ENCODE measurements around the gene ZC2HC1B.
"Not testable (repeated sequence)": the region's sequence is repeated elsewhere in the genome, so short reads cannot be mapped to it uniquely, and the experiment has no call there.

Gene ZC2HC1B

GRCh38 chr6:143864234-143864633, at the start of gene ZC2HC1B:
Gene ZC2HC1B, plus strand, starts transcription at chr6:143864474. Its CDS starts 66 bp downstream, at chr6:143864540.
- no peak for DNase-seq (ENCODE audit: low spot score)

DNA sequence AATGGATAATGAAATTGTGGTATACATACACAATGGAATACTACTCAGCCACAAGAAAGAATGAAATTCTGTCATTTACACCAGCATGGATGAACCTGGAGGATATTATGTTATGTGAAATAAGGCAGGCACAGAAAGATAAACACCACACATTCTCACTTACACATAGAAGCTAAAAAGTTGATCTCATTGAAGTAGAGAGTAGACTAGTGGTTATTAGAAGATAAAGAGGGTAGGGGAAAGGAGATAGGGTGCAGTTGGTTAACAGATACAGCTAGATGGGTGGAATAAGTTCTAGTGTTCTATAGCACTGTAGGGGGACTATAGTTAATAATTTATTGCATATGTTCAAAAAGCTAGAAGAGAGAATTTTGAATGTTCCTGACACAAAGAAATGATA, 46.7 kb upstream of the ZC2HC1B start:
- no peak for DNase-seq (ENCODE audit: low spot score)

DNA sequence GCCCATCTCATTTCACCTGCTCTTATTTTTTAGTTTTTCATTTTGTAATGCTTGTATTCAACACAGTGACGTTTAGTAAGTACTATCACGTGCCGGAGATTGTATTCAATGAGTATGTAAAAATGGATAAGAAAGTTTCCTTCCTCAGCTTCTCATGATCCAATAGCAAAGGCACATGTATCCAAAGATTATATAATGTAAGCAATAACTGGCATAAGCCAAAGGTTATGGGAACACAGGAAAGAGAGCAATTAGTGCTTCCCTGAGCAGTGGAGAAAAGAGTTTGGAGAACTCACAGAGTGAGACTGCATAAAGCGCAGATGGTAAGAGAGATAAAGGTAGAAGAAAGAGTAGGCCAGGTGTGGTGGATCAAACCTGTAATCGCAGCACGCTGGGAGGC, 42.9 kb upstream of the ZC2HC1B start:
- DNase-seq (ENCODE audit: low spot score): no peak

- no peak for DNase-seq (ENCODE audit: low spot score)
Observed at GRCh38 chr6:143822584-143823024, 41.7 kb upstream of the ZC2HC1B start.

GRCh38 chr6:143823548-143823947, 40.7 kb upstream of the ZC2HC1B start:
- DNase-seq (ENCODE audit: low spot score): no peak

- no peak for DNase-seq (ENCODE audit: low spot score)
Observed at GRCh38 chr6:143828572-143828971, 35.7 kb upstream of the ZC2HC1B start.

GRCh38 chr6:143836150-143836549, 28.1 kb upstream of the ZC2HC1B start:
- DNase-seq (ENCODE audit: low spot score): no peak

GRCh38 chr6:143838395-143838794, 25.9 kb upstream of the ZC2HC1B start:
- no peak for DNase-seq (ENCODE audit: low spot score)

- DNase-seq (ENCODE audit: low spot score): no peak
Observed at GRCh38 chr6:143839196-143839595, 25.1 kb upstream of the ZC2HC1B start.

GRCh38 chr6:143840595-143841265, 23.5 kb upstream of the ZC2HC1B start:
- no peak for DNase-seq (ENCODE audit: low spot score)

- peak; percentile 9 for DNase-seq (ENCODE audit: low spot score)
Observed at GRCh38 chr6:143842461-143842901, 21.8 kb upstream of the ZC2HC1B start.

DNA sequence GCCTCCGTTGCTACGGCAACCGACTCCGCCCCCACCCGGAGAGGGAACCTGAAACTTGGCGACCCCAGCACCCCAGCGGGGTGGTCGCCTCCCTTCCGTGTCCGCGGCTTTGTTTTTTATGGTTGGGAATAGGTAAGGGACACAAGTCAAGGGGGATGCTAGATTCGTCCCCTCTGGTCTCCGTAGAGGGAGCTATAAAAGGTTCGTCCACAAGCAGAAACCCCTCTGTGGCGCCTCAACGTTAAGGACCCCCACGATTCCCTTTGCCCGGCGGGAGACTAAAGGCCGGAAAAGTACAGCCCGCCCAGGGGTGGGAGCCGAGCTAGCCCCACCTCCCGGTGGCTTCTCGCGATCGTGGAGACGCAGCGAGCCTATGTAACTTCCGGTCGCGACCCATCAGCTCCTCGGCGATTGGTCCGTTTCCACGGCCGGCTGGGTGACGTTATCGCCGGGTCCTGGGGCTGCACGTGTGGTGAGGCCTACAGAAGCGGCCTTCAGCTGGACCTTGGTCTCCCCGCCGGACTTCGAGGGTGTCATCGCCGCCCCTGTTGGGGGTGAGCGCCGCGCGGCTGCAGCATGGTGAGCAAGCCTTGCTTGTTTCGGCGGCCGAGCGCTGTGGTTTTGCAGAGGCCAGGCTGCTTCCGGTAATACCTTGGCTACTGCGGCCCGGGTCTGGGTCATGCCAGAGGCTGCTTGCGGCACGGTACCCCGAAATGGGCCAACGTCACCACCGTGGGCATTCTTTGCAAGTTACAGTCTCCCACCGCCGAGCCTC, 21.2 kb upstream of the ZC2HC1B start, which contains the start of gene LTV1:
Gene LTV1, plus strand, starts transcription at position 437 of the 775 bp plus-strand sequence. Its CDS starts 140 bp downstream, at position 577.
- DNase-seq (ENCODE audit: low spot score): peak; percentile 97

DNA sequence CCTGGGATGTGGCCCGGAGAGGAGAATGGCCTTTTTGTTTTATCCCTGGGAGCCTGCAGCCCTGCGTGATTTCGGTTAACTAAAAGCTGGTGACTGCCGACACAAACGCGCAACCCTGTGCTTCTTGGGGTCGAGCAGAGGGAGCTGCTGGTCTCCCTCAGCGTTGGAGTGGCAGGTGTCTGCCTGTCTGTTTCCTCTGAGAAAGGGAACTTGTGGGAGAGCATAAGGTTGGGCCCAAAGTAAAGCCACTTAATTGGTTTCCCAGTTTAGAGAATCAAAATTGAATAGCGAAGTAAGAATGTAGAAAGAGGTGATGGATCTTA, 20.6 kb upstream of the ZC2HC1B start:
- DNase-seq (ENCODE audit: low spot score): no peak

DNA sequence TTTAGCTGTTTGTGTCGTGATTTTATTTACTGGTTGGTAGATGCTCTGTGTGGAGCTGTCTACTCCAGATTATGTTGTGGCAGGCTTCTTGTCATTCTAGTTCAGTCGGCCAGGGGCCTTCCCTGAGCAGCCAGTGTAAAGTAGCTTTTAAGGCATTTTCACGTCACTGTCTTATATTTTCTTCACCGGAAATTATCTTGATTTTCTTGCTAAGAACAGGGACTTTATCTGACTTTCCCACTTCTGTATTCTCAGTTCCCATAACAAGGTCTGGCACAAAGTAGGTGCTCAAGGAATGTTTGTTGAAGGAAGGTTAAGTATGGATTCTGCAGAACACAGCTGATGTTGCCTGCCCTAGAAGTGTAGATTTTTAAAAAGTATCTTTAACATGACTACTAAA, 20.3 kb upstream of the ZC2HC1B start:
- DNase-seq (ENCODE audit: low spot score): no peak

GRCh38 chr6:143845033-143845432, 19.2 kb upstream of the ZC2HC1B start:
- DNase-seq (ENCODE audit: low spot score): no peak

DNA sequence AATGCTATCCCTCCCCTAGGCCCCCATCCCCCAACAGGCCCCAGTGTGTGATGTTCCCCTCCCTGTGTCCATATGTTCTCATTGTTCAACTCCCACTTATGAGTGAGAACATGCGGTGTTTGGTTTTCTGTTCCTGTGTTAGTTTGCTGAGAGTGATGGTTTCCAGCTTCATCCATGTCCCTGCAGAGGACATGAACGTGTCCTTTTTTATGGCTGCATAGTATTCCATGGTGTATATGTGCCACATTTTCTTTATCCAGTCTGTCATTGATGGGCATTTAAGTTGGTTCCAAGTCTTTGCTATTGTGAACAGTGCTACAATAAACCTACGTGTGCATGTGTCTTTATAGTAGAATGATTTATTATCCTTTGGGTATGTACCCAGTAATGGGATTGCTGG, 12.6 kb upstream of the ZC2HC1B start:
- DNase-seq (ENCODE audit: low spot score): not testable (repeated sequence)

DNA sequence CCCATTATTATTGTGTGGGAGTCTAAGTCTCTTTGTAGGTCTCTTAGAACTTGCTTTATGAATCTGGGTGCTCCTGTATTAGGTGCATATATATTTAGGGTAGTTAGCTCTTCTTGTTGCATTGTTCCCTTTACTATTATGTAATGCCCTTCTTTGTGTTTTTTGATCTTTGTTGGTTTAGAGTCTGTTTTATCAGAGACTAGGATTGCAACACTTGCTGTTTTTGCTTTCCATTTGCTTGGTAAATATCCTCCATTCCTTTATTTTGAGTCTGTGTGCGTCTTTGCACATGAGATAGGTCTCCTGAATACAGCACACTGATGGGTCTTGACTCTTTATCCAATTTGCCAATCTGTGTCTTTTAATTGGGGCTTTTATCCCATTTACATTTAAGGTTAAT, 9.2 kb upstream of the ZC2HC1B start:
- not testable (repeated sequence) for DNase-seq (ENCODE audit: low spot score)

GRCh38 chr6:143856762-143857161, 7.5 kb upstream of the ZC2HC1B start:
- not testable (repeated sequence) for DNase-seq (ENCODE audit: low spot score)

DNA sequence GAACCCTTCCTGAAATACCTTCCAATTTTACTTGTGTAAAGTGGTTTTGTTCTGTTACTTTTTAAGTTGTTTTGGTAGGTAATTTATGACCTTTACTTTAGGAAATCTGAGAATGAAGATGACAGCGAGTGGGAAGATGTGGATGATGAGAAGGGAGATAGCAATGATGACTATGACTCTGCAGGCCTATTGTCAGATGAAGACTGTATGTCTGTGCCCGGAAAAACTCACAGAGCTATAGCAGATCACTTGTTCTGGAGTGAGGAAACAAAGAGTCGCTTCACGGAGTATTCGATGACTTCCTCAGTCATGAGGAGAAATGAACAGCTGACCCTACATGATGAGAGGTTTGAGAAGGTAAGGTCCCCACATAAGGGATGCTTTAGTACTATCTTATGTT, 6.6 kb upstream of the ZC2HC1B start:
- peak; percentile 19 for DNase-seq (ENCODE audit: low spot score)

GRCh38 chr6:143859891-143860660, 4.2 kb upstream of the ZC2HC1B start:
- peak; percentile 50 for DNase-seq (ENCODE audit: low spot score)

DNA sequence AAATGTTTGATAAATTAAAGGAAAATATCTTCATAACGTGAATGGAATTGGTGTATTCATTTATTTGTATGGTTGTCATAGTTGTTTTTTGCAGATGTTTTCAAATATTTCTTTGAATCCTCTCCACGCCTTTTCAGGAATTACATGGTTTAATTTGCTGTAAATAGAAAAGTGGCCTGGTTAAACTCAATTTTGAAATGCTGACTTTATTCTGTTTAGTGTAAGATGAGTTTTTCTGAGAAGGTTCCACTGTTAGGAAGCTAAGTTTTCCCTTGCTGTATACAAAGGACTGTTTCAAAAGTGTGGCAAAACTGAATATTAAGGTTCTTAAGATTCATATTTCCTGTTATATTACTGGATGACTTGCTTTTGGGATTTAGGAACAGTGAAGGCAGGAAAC, 503 bp upstream of the ZC2HC1B start:
- no peak for DNase-seq (ENCODE audit: low spot score)

DNA sequence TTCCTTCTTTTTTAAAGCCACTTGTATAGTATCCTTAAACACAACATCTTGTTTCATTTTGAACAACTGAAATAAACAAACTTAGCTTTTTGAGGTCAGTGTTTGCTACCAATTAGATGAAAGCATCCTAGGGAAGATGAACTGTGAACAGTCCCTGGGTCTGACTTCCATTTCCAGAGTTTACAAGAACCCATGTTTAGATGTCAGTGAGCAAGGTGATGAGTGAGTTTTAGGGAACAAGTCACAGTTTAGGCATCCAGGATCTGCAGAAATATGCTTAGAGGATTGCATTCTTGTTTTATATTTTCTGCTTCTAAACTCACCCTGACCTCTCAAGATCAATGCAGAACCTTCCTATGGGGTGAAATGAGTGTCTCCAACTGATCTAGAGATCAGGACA, 3.0 kb downstream of the ZC2HC1B start:
- DNase-seq (ENCODE audit: low spot score): no peak

DNA sequence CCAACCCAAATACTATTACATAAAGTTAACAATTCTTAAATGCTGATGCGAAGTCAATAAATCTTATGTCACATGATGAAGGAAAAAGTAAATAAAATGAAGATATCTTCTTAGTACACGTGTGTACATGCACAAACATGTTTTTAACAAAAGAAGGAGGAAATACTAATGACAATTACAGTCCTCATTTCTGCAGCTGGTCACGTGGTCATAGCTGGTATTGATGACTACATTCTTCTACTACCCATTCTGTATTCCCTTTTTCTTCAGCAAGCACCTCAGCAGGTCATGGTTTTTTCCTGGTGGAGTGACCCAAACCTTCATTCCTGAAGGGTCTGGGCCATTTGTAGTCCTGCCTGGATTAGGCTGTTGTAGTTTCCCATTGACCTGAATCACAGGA, 4.5 kb downstream of the ZC2HC1B start:
- not testable (repeated sequence) for DNase-seq (ENCODE audit: low spot score)
